Lower leg skin (tissue), 4 donors: ENCODE results near the gene CMSS1. TPM values are rescaled to one million over a fixed set of nuclear protein-coding genes. Genes with fewer than 3 reads are reported as not detected.

Source experiments
- DNase-seq, 2 donors: peaks; one replicate each; pipeline ENCODE4 v3.0.0-alpha.2; 2019; ENCODE audit warnings: low spot score in 2 of 2
- H3K4me3 ChIP-seq: fragments of 200-600 bp; sonication (generic); 2 replicates; pipeline ENCODE4 v1.5.1; 2017; ENCODE audit warnings: mild to moderate bottlenecking, low read depth; ENCODE audit not compliant: poor library complexity, severe bottlenecking
- POLR2A ChIP-seq, 2 donors: fragments of 450-650 bp; IDR thresholded peaks; one replicate each; pipeline ENCODE4 v1.6.1; 2016 to 2017; ENCODE audit warnings: antibody characterized with exemption in 2 of 2, mild to moderate bottlenecking in 1 of 2, moderate library complexity in 1 of 2
- WGBS, 2 donors: methylation state at CpG; one replicate each; pipeline ENCODE4 v1.1.5; 2018; 5-methylcytosine and 5-hydroxymethylcytosine counted together
- intact Hi-C: fragments of 100-400 bp; cut with DNase I; formaldehyde crosslinking; loops from one replicate; pipeline ENCODE4 v1.15.0; 2023; ENCODE audit warnings: low total_unique reads
- total RNA-seq, 4 donors: library from RNA; depleted of rRNA; stranded (reverse); fragments of >200 nt; gene quantifications; one replicate each; pipeline ENCODE4 v1.1.0, GENCODE V29; 2016
- TF ChIP-seq, protein P1 (sequence below), 3 donors: fragments of 450-650 bp; IDR thresholded peaks; one replicate each; pipeline ENCODE4 v1.5.1; 2016; ENCODE audit warnings: antibody characterized with exemption in 3 of 3, mild to moderate bottlenecking in 3 of 3, moderate library complexity in 2 of 3

Gene CMSS1
- total RNA-seq, 4 donors from 2014 or later: 3.7 to 13.2 (median 7.5) TPM

DNA sequence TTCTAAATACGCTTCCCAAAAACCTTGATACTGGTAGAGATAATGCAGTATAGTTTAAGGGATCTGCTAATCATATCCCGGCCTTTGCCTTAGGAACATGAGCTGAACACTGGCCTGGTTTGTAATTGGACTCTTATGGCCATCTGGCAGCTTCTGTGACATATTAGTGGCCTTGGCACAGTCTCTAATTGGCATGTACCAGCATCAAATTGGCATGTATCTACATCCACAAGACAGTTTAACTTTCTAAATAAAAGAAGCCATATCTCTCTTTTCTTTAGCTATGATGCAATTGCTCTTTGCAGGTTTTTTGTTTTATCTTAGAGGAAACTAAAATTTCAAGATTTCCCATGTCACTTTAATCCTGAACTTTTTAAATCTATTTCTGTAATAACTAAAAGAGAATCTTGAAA is 341.3 kb downstream of the CMSS1 start:
- DNase-seq: no peak
- TF ChIP-seq, protein P1, sequence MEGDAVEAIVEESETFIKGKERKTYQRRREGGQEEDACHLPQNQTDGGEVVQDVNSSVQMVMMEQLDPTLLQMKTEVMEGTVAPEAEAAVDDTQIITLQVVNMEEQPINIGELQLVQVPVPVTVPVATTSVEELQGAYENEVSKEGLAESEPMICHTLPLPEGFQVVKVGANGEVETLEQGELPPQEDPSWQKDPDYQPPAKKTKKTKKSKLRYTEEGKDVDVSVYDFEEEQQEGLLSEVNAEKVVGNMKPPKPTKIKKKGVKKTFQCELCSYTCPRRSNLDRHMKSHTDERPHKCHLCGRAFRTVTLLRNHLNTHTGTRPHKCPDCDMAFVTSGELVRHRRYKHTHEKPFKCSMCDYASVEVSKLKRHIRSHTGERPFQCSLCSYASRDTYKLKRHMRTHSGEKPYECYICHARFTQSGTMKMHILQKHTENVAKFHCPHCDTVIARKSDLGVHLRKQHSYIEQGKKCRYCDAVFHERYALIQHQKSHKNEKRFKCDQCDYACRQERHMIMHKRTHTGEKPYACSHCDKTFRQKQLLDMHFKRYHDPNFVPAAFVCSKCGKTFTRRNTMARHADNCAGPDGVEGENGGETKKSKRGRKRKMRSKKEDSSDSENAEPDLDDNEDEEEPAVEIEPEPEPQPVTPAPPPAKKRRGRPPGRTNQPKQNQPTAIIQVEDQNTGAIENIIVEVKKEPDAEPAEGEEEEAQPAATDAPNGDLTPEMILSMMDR (IDR thresholded peaks at IDR 0.05): no peak
- no peak for TF ChIP-seq POLR2A (IDR thresholded peaks at IDR 0.05)
- WGBS, 2 donors: 50 to 61% methylated on average over 2 of the region's 2 CpGs
- intact Hi-C loops: no loop called here
- H3K4me3 ChIP-seq: no peak overlapping the region

GRCh38 chr3:100159331-100160153 is 341.9 kb downstream of the CMSS1 start:
- 44 to 52% methylated on average over 4 of the region's 4 CpGs for WGBS, 2 donors
- TF ChIP-seq POLR2A (IDR thresholded peaks at IDR 0.05): no peak
- TF ChIP-seq, protein P1 (IDR thresholded peaks at IDR 0.05): no peak
- intact Hi-C loops: no loop called here
- no peak overlapping the region for H3K4me3 ChIP-seq
- DNase-seq: no peak

- no peak overlapping the region for H3K4me3 ChIP-seq
- TF ChIP-seq, protein P1 (IDR thresholded peaks at IDR 0.05): no peak
- no peak for TF ChIP-seq POLR2A (IDR thresholded peaks at IDR 0.05)
- WGBS, 2 donors: 86 to 96% methylated on average over 2 of the region's 2 CpGs
- intact Hi-C loops: no loop called here
- no peak for DNase-seq
Observed at GRCh38 chr3:100160521-100160920, 342.9 kb downstream of the CMSS1 start.

GRCh38 chr3:100163787-100164186 is 346.1 kb downstream of the CMSS1 start:
- no peak for TF ChIP-seq POLR2A (IDR thresholded peaks at IDR 0.05)
- TF ChIP-seq, protein P1 (IDR thresholded peaks at IDR 0.05): no peak
- 64 to 68% methylated on average over 2 of the region's 2 CpGs for WGBS, 2 donors
- H3K4me3 ChIP-seq: no peak overlapping the region
- intact Hi-C loops: no loop called here
- DNase-seq: no peak

- intact Hi-C loops: no loop called here
- no peak overlapping the region for H3K4me3 ChIP-seq
- DNase-seq: no peak
- WGBS, 2 donors: 61 to 69% methylated on average over 3 of the region's 3 CpGs
- no peak for TF ChIP-seq POLR2A (IDR thresholded peaks at IDR 0.05)
- TF ChIP-seq, protein P1 (IDR thresholded peaks at IDR 0.05): no peak
Observed at GRCh38 chr3:100164743-100165142, 347.1 kb downstream of the CMSS1 start.
